ENCODE data around the gene RBM23.

The RBM23 gene

GRCh38 chr14:22885975-22886374 is 33.0 kb downstream of the RBM23 start:
- DNase-seq (ENCODE audit: low spot score), result no peak

GRCh38 chr14:22884738-22885523 is 34.0 kb downstream of the RBM23 start:
- DNase-seq (ENCODE audit: low spot score), result no peak

- DNase-seq (ENCODE audit: low spot score), result no peak
Observed at GRCh38 chr14:22884076-22884737, 34.7 kb downstream of the RBM23 start.

GRCh38 chr14:22883173-22883976 is 35.6 kb downstream of the RBM23 start, which contains the start of gene REM2:
Gene REM2 (plus strand): TSS chr14:22883222. CDS start chr14:22883288, 66 bp downstream.
- DNase-seq (ENCODE audit: low spot score), result peak; percentile 45

GRCh38 chr14:22882529-22883172 is 36.3 kb downstream of the RBM23 start:
- DNase-seq (ENCODE audit: low spot score), result peak; percentile 82

- no peak for DNase-seq (ENCODE audit: low spot score)
Observed at GRCh38 chr14:22882064-22882463, 36.9 kb downstream of the RBM23 start.

GRCh38 chr14:22878271-22879246 is 40.4 kb downstream of the RBM23 start:
- no peak for DNase-seq (ENCODE audit: low spot score)

- DNase-seq (ENCODE audit: low spot score), result no peak
Observed at GRCh38 chr14:22877000-22877501, 41.9 kb downstream of the RBM23 start.

- no peak for DNase-seq (ENCODE audit: low spot score)
Observed at GRCh38 chr14:22875748-22876319, 43.1 kb downstream of the RBM23 start.

- no peak for DNase-seq (ENCODE audit: low spot score)
Observed at GRCh38 chr14:22875003-22875747, 43.8 kb downstream of the RBM23 start.

GRCh38 chr14:22872833-22873520 is 46.0 kb downstream of the RBM23 start:
- no peak for DNase-seq (ENCODE audit: low spot score)

- DNase-seq (ENCODE audit: low spot score), result peak; percentile 81
Observed at GRCh38 chr14:22872033-22872832, 46.7 kb downstream of the RBM23 start.

- DNase-seq (ENCODE audit: low spot score), result peak; percentile 92
Observed at GRCh38 chr14:22871224-22872032, 47.5 kb downstream of the RBM23 start, which contains the start of gene LRP10. Gene LRP10 (plus strand): TSS chr14:22871740. CDS start chr14:22872304, 564 bp downstream.

- DNase-seq (ENCODE audit: low spot score), result no peak
Observed at GRCh38 chr14:22870811-22871223, 48.1 kb downstream of the RBM23 start.

- DNase-seq (ENCODE audit: low spot score), result no peak
Observed at GRCh38 chr14:22866874-22867273, 52.1 kb downstream of the RBM23 start.

GRCh38 chr14:22865424-22866405 is 53.2 kb downstream of the RBM23 start:
- DNase-seq (ENCODE audit: low spot score), result peak; percentile 76

Measured in iPS-NIHi11 (cell line).